Osteoblast (primary cell): ENCODE measurements around the gene HGS. TPM values are rescaled to one million over a fixed set of nuclear protein-coding genes. Genes with fewer than 3 reads are reported as not detected.
A peak's percentile ranks its signal among the peaks of the same experiment; 100 is the strongest.

Experiments
- DNase-seq: peaks from one replicate; pipeline ENCODE4 v3.0.0; 2011; ENCODE audit warnings: low spot score, mixed read lengths; ENCODE audit not compliant: insufficient read length; ENCODE audit errors: missing footprints
- H2AFZ ChIP-seq: 2 replicates; pipeline ENCODE4 v1.6.0; 2011; ENCODE audit warnings: mild to moderate bottlenecking, low read length
- H3K27ac ChIP-seq: 2 replicates; pipeline ENCODE4 v1.5.1; 2011; ENCODE audit warnings: mild to moderate bottlenecking, low read depth, low read length, moderate library complexity
- H3K27me3 ChIP-seq: 2 replicates; pipeline ENCODE4 v1.6.0; 2012; ENCODE audit warnings: mild to moderate bottlenecking, control low read depth, inconsistent platforms, low read length, moderate library complexity; ENCODE audit not compliant: insufficient read depth
- H3K36me3 ChIP-seq: 2 replicates; pipeline ENCODE4 v1.5.1; 2011; ENCODE audit warnings: mild to moderate bottlenecking, low read length, control low read depth, moderate library complexity; ENCODE audit not compliant: insufficient read depth
- H3K4me1 ChIP-seq: 2 replicates; pipeline ENCODE4 v1.5.1; 2011; ENCODE audit warnings: mild to moderate bottlenecking, low read length, control low read depth, moderate library complexity; ENCODE audit not compliant: insufficient read depth
- H3K4me2 ChIP-seq: 2 replicates; pipeline ENCODE4 v1.6.0; 2011; ENCODE audit warnings: mild to moderate bottlenecking, low read length; ENCODE audit not compliant: insufficient read depth
- H3K4me3 ChIP-seq: fragments of 200-600 bp; sonication (generic); 3 replicates; pipeline ENCODE4 v1.5.1; 2012; ENCODE audit warnings: mild to moderate bottlenecking, low read length, inconsistent platforms; ENCODE audit not compliant: insufficient read depth
- H3K79me2 ChIP-seq: 2 replicates; pipeline ENCODE4 v1.6.0; 2012; ENCODE audit warnings: mild to moderate bottlenecking, low read length, control low read depth, inconsistent platforms; ENCODE audit not compliant: insufficient read depth
- H3K9me3 ChIP-seq: 2 replicates; pipeline ENCODE4 v1.5.1; 2011; ENCODE audit warnings: low read depth, low read length, control low read depth
- H4K20me1 ChIP-seq: 2 replicates; pipeline ENCODE4 v1.6.0; 2012; ENCODE audit warnings: mild to moderate bottlenecking, low read length, control low read depth; ENCODE audit not compliant: insufficient read depth
- CTCF ChIP-seq: IDR thresholded peaks from 2 replicates; pipeline ENCODE4 v1.5.1; 2011; ENCODE audit warnings: mild to moderate bottlenecking, low read depth, low read length, moderate library complexity; ENCODE audit errors: extremely low read depth
- total RNA-seq: library from RNA; depleted of rRNA; stranded (reverse); fragments of >200 nt; gene quantifications from 2 replicates; pipeline ENCODE4 v1.2.3, GENCODE V29; 2012

HGS gene
- total RNA-seq, 1 donor = 110 TPM

- H3K27ac ChIP-seq = no peak overlapping the region
- TF ChIP-seq CTCF = no peak
- H3K4me2 ChIP-seq = peak overlapping the region; percentile 6
- DNase-seq = peak; percentile 84
- no peaks in the 10 kb centered on the region for H3K79me2 ChIP-seq
- H3K9me3 ChIP-seq = peaks cover 4% of the 10 kb centered on the region
- H3K36me3 ChIP-seq = no peaks in the 10 kb centered on the region
- peaks cover 24% of the 10 kb centered on the region for H3K27me3 ChIP-seq
- H3K4me1 ChIP-seq = no peaks in the 10 kb centered on the region
- no peak overlapping the region for H3K4me3 ChIP-seq
- H4K20me1 ChIP-seq = no peaks in the 10 kb centered on the region
- no peak overlapping the region for H2AFZ ChIP-seq
Measured at GRCh38 chr17:81648013-81648706, 35.7 kb upstream of the HGS start.

- Histone ChIP-seq H4K20me1 (no peaks in the 10 kb centered on the region), H2AFZ (no peak overlapping the region), H3K79me2 (no peaks in the 10 kb centered on the region), H3K4me2 (peak overlapping the region; percentile 6), H3K4me1 (no peaks in the 10 kb centered on the region), H3K27ac (no peak overlapping the region), H3K4me3 (no peak overlapping the region), H3K36me3 (no peaks in the 10 kb centered on the region), H3K9me3 (peaks cover 4% of the 10 kb centered on the region), H3K27me3 (peaks cover 24% of the 10 kb centered on the region)
- peak; percentile 73 for DNase-seq
- no peak for TF ChIP-seq CTCF
Measured at GRCh38 chr17:81648707-81649085, 35.1 kb upstream of the HGS start.

DNA sequence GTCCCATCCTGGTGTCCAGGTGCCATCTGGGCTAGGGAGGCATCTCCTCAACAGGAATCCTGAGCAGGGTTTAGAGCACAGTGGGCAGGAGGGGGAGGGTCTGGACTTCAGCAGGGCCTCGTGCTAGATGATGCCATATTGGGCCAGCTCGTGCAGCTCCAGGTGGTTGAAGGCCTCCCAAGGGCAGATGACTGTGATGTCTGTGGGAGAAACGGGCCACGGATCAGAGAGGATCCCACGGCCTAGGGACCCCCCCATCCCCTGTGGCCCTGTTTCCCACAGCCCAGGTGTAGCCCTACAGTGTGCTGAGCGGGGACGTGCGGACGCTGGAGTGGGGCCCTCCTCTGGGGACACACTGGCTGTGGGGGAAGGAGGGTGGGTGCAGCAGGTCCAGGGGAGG lies 32.9 kb upstream of the HGS start:
- peak; percentile 82 for DNase-seq
- no peak overlapping the region for H3K27ac ChIP-seq
- H3K79me2 ChIP-seq = no peaks in the 10 kb centered on the region
- peaks cover 4% of the 10 kb centered on the region for H3K9me3 ChIP-seq
- H3K27me3 ChIP-seq = peaks cover 24% of the 10 kb centered on the region
- H3K4me3 ChIP-seq = no peak overlapping the region
- no peak overlapping the region for H3K4me2 ChIP-seq
- H2AFZ ChIP-seq = no peak overlapping the region
- no peak for TF ChIP-seq CTCF
- no peaks in the 10 kb centered on the region for H4K20me1 ChIP-seq
- no peaks in the 10 kb centered on the region for H3K4me1 ChIP-seq
- H3K36me3 ChIP-seq = no peaks in the 10 kb centered on the region

GRCh38 chr17:81651692-81652091 lies 32.1 kb upstream of the HGS start:
- no peak overlapping the region for H3K4me2 ChIP-seq
- no peak for TF ChIP-seq CTCF
- H3K27ac ChIP-seq = no peak overlapping the region
- no peak overlapping the region for H3K4me3 ChIP-seq
- H3K9me3 ChIP-seq = peaks cover 4% of the 10 kb centered on the region
- no peaks in the 10 kb centered on the region for H3K79me2 ChIP-seq
- peaks cover 24% of the 10 kb centered on the region for H3K27me3 ChIP-seq
- DNase-seq = peak; percentile 99
- no peaks in the 10 kb centered on the region for H3K4me1 ChIP-seq
- no peaks in the 10 kb centered on the region for H4K20me1 ChIP-seq
- no peaks in the 10 kb centered on the region for H3K36me3 ChIP-seq
- H2AFZ ChIP-seq = no peak overlapping the region
